ENCODE data around the gene OTUD7B. TPM values are rescaled to one million over a fixed set of nuclear protein-coding genes. Genes with fewer than 3 reads are reported as not detected.

Gene OTUD7B
- total and polyA plus RNA-seq, 7 experiments from 2014 or later, result 0.52 to 12.8 (median 6.2) TPM

DNA sequence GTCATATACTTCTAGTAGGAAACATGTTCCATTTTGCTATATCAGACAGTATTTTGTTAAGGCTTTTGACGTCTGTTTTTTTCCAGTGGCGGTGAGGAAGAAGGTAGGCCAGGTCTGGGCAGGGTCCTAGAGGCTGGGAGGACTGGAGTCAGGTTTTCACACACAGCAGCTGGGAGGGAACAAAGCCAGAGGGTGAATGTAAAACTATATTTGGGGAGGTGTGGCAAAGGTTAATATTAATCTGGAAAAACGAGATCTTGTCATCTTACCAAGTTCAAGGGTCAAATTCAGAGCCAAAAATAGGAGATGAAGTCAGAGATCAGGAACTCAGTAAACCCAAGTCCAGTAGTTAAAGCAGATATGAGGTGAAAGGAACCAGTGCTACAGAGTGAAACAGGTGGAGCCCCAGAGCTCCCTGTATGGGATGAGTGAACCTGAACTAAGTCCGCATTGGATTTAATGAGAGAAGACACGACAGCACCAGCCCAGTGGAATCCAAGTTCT is 10.7 kb upstream of the OTUD7B start:
- H3K36me3 ChIP-seq (ENCODE audit: control insufficient read depth in 2 of 3, insufficient read depth in 3 of 3, low read length in 3 of 3), result no peaks in the 10 kb centered on the region
- DNase-seq (no peak), ATAC-seq (no peak)
- H3K9me3 ChIP-seq (ENCODE audit: control insufficient read depth in 2 of 3, low read length in 3 of 3), result no peaks in the 10 kb centered on the region
- Mint-ChIP-seq H3K4me1 (peaks cover 0 to 4% (median 0%) of the 10 kb centered on the region in 7 donors), H3K36me3 (no peaks in the 10 kb centered on the region), H3K9me3 (no peaks in the 10 kb centered on the region), H3K4me3 (no peak overlapping the region), H3K27ac (peak overlapping the region in 1 of 9 donors; percentile 81), H3K27me3 (peaks cover 0 to 25% (median 5%) of the 10 kb centered on the region in 5 donors)
- intact Hi-C loops (cut with micrococcal nuclease), result no loop called here
- H3K4me3 ChIP-seq (ENCODE audit: low read length), result no peak overlapping the region
- no peaks in the 10 kb centered on the region for H3K4me1 ChIP-seq (ENCODE audit: control insufficient read depth in 2 of 2, insufficient read depth in 2 of 2, low read length in 2 of 2)
- no peaks in the 10 kb centered on the region for H3K27me3 ChIP-seq (ENCODE audit: control insufficient read depth in 2 of 2, insufficient read depth in 2 of 2, low read length in 2 of 2)
- H3K27ac ChIP-seq (ENCODE audit: low read depth, low read length), result no peak overlapping the region
- ChIA-PET CTCF (interaction anchor here (0.5 to 0.6 kb wide), 2 partner anchors 8 to 34 kb away, joined by 3 to 5 read pairs; no protein-coding TSS in a partner anchor), POLR2A (interaction anchor here (0.5 kb wide), 1 partner anchor 63 kb away, joined by 3 read pairs; no protein-coding TSS in a partner anchor)

DNA sequence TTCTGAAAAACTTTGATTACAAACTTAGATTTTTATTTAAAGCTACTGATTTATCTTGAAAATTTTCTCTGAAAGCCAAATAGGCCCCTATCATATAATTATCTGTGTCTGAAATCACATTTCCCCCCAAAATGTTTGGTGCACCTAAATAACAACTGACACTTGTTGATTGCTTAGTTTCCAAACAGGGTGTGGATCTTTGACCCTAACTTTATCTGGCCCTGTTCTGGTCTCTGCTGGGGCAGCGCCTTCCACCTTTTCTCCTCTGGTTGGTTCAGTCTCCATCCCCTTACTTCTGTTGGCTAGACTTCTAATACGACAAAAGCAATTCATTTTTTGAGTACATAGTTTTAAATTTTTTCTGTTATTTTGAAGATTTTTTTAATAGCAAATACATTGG is 10.2 kb upstream of the OTUD7B start:
- H3K27me3 ChIP-seq (ENCODE audit: control insufficient read depth in 2 of 2, insufficient read depth in 2 of 2, low read length in 2 of 2), result no peaks in the 10 kb centered on the region
- no peaks in the 10 kb centered on the region for H3K36me3 ChIP-seq (ENCODE audit: control insufficient read depth in 2 of 3, insufficient read depth in 3 of 3, low read length in 3 of 3)
- Mint-ChIP-seq H3K27me3 (peaks cover 0 to 25% (median 5%) of the 10 kb centered on the region in 5 donors), H3K36me3 (no peaks in the 10 kb centered on the region), H3K4me1 (peaks cover 0 to 4% (median 0%) of the 10 kb centered on the region in 7 donors), H3K4me3 (no peak overlapping the region), H3K27ac (peak overlapping the region in 1 of 9 donors; percentile 81), H3K9me3 (no peaks in the 10 kb centered on the region)
- DNase-seq, result no peak
- ChIA-PET POLR2A (no interaction called here), CTCF (interaction anchor here (0.6 kb wide), 1 partner anchor 8 kb away, joined by 3 read pairs; no protein-coding TSS in a partner anchor)
- ATAC-seq, result no peak
- no peaks in the 10 kb centered on the region for H3K4me1 ChIP-seq (ENCODE audit: control insufficient read depth in 2 of 2, insufficient read depth in 2 of 2, low read length in 2 of 2)
- no peaks in the 10 kb centered on the region for H3K9me3 ChIP-seq (ENCODE audit: control insufficient read depth in 2 of 3, low read length in 3 of 3)
- no peak overlapping the region for H3K27ac ChIP-seq (ENCODE audit: low read depth, low read length)
- intact Hi-C loops (cut with micrococcal nuclease), result no loop called here
- H3K4me3 ChIP-seq (ENCODE audit: low read length), result no peak overlapping the region

DNA sequence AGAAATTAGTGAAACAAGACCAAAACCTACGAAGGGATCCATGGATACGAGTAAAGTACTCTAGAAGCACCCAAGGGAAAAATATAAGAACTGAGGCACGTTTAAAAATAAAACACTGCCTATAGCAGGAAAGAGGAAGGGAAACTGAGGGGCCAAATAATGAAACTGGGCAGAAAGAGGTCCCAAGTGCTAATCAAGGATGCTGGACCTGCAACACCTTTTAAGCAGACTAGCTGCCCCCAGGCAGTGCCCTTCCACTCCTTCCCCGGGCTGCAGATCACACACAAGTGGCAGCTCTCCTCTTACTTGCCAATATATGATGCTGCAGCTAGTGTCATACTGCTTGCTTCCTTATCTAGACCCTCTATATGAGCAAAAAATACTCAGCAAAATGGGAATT is 7.6 kb upstream of the OTUD7B start:
- CTCF ChIA-PET, result interaction anchor here (1.1 kb wide), 1 partner anchor 57 kb away, joined by 3 read pairs; no protein-coding TSS in a partner anchor
- H3K27me3 ChIP-seq (ENCODE audit: control insufficient read depth in 2 of 2, insufficient read depth in 2 of 2, low read length in 2 of 2), result no peaks in the 10 kb centered on the region
- Mint-ChIP-seq H3K4me3 (no peak overlapping the region), H3K4me1 (peaks cover 0 to 4% (median 0%) of the 10 kb centered on the region in 7 donors), H3K27me3 (peaks cover 0 to 15% (median 0%) of the 10 kb centered on the region in 5 donors), H3K27ac (no peak overlapping the region), H3K36me3 (no peaks in the 10 kb centered on the region), H3K9me3 (no peaks in the 10 kb centered on the region)
- H3K4me3 ChIP-seq (ENCODE audit: low read length), result no peak overlapping the region
- ATAC-seq, result no peak
- H3K9me3 ChIP-seq (ENCODE audit: control insufficient read depth in 2 of 3, low read length in 3 of 3), result no peaks in the 10 kb centered on the region
- H3K36me3 ChIP-seq (ENCODE audit: control insufficient read depth in 2 of 3, insufficient read depth in 3 of 3, low read length in 3 of 3), result no peaks in the 10 kb centered on the region
- DNase-seq, result no peak
- POLR2A ChIA-PET, result interaction anchor here (0.5 to 0.6 kb wide), 2 partner anchors 146 to 657 kb away, joined by 3 read pairs; no protein-coding TSS in a partner anchor
- H3K4me1 ChIP-seq (ENCODE audit: control insufficient read depth in 2 of 2, insufficient read depth in 2 of 2, low read length in 2 of 2), result no peaks in the 10 kb centered on the region
- no peak overlapping the region for H3K27ac ChIP-seq (ENCODE audit: low read depth, low read length)
- intact Hi-C loops (cut with micrococcal nuclease), result no loop called here

DNA sequence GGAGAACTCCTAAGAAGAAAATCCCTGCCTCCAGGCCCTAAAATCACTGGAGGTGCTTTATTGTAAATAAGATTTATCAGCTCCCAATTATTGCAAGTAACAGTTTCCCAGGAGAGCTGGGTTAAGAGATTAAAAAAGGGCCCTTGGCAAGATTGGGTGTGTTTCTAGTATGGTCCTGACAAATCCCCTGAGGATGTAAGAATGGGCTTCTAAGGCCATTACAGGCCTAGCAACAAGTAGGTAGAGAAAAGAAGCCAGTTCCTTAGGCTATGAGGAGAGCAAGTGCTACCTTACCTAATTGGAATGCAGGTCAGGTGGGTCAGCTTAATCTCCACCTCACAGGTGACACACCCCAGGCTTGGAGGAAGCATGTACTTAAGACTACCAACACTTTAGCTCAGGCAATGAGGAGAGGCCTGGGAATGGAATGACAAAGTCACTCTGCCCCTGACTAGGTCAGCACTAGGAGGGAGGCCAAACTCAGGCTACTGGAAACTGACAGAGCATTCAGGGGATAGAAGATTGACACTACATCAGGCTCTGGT is 6.8 kb upstream of the OTUD7B start:
- no peaks in the 10 kb centered on the region for H3K4me1 ChIP-seq (ENCODE audit: control insufficient read depth in 2 of 2, insufficient read depth in 2 of 2, low read length in 2 of 2)
- Mint-ChIP-seq H3K27me3 (peaks cover 0 to 8% (median 0%) of the 10 kb centered on the region in 5 donors), H3K27ac (no peak overlapping the region), H3K9me3 (no peaks in the 10 kb centered on the region), H3K4me1 (peaks cover 0 to 4% (median 0%) of the 10 kb centered on the region in 7 donors), H3K36me3 (no peaks in the 10 kb centered on the region), H3K4me3 (no peak overlapping the region)
- H3K27me3 ChIP-seq (ENCODE audit: control insufficient read depth in 2 of 2, insufficient read depth in 2 of 2, low read length in 2 of 2), result no peaks in the 10 kb centered on the region
- no peaks in the 10 kb centered on the region for H3K9me3 ChIP-seq (ENCODE audit: control insufficient read depth in 2 of 3, low read length in 3 of 3)
- no peak overlapping the region for H3K27ac ChIP-seq (ENCODE audit: low read depth, low read length)
- POLR2A ChIA-PET, result no interaction called here
- no peak for ATAC-seq
- intact Hi-C loops (cut with micrococcal nuclease), result no loop called here
- CTCF ChIA-PET, result interaction anchor here (1.1 kb wide), 1 partner anchor 57 kb away, joined by 3 read pairs; no protein-coding TSS in a partner anchor
- no peak for DNase-seq
- no peak overlapping the region for H3K4me3 ChIP-seq (ENCODE audit: low read length)
- H3K36me3 ChIP-seq (ENCODE audit: control insufficient read depth in 2 of 3, insufficient read depth in 3 of 3, low read length in 3 of 3), result no peaks in the 10 kb centered on the region

DNA sequence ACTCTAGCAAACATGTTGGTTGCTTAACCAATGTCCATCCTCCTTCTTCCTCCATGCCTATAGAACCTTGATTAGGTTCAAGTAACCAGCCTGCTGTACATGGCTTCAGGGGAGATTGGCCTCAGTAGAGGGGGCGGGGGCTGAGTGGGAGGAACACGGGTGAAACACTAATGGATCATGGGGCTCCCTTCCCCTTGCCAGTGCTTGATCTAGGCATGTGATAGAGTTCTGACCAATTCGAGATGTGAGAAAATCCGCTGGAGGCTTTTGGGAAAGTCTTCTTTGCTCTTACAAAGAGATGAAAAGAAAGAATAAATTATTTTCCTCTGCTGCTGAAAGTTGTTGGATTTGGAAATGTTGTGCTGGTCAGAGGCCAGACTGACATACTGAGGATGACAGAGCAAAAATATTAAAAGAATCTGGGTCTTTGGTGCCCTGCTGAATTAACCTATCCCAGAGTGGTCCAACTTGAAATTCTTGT is 5.2 kb upstream of the OTUD7B start:
- no peak overlapping the region for H3K27ac Mint-ChIP-seq
- H3K9me3 Mint-ChIP-seq, result no peaks in the 10 kb centered on the region
- H3K27me3 Mint-ChIP-seq, result peaks cover 0 to 3% (median 0%) of the 10 kb centered on the region in 5 donors
- DNase-seq (no peak), ATAC-seq (no peak)
- H3K36me3 Mint-ChIP-seq, result no peaks in the 10 kb centered on the region
- Histone ChIP-seq H3K27ac (ENCODE audit: low read depth, low read length) (no peak overlapping the region), H3K27me3 (ENCODE audit: control insufficient read depth in 2 of 2, insufficient read depth in 2 of 2, low read length in 2 of 2) (no peaks in the 10 kb centered on the region), H3K9me3 (ENCODE audit: control insufficient read depth in 2 of 3, low read length in 3 of 3) (no peaks in the 10 kb centered on the region), H3K36me3 (ENCODE audit: control insufficient read depth in 2 of 3, insufficient read depth in 3 of 3, low read length in 3 of 3) (no peaks in the 10 kb centered on the region), H3K4me1 (ENCODE audit: control insufficient read depth in 2 of 2, insufficient read depth in 2 of 2, low read length in 2 of 2) (peaks cover 0 to 4% of the 10 kb centered on the region in 2 donors), H3K4me3 (ENCODE audit: low read length) (no peak overlapping the region)
- ChIA-PET CTCF (no interaction called here), POLR2A (no interaction called here)
- H3K4me1 Mint-ChIP-seq, result peaks cover 0 to 8% (median 4%) of the 10 kb centered on the region in 7 donors
- no peak overlapping the region for H3K4me3 Mint-ChIP-seq
- intact Hi-C loops (cut with micrococcal nuclease), result no loop called here

DNA sequence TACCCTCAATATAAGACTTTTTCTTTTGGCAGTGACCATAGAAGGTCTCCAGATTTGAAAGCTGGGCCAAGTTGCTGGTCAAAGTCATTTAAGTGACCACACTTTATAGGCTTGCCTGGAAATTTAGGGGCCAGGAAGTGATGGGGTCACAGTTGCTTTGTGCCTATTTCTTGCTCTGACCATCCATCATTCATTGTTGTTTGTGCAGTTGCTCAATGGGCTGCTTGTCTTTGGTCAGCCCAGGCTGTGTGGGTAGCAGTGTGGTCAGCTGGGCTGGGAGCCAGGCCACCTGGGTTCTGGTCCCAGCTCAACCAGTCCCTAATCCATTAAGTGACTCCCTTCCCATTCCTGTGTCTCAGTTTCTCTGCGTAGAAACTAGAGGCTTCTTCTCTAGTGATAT is 2.1 kb upstream of the OTUD7B start:
- Histone ChIP-seq H3K4me3 (ENCODE audit: low read length) (no peak overlapping the region), H3K9me3 (ENCODE audit: control insufficient read depth in 2 of 3, low read length in 3 of 3) (no peaks in the 10 kb centered on the region), H3K27me3 (ENCODE audit: control insufficient read depth in 2 of 2, insufficient read depth in 2 of 2, low read length in 2 of 2) (no peaks in the 10 kb centered on the region), H3K27ac (ENCODE audit: low read depth, low read length) (no peak overlapping the region), H3K4me1 (ENCODE audit: control insufficient read depth in 2 of 2, insufficient read depth in 2 of 2, low read length in 2 of 2) (peaks cover 8 to 12% of the 10 kb centered on the region in 2 donors), H3K36me3 (ENCODE audit: control insufficient read depth in 2 of 3, insufficient read depth in 3 of 3, low read length in 3 of 3) (peaks cover 0 to 8% (median 0%) of the 10 kb centered on the region in 3 experiments)
- ATAC-seq (no peak), DNase-seq (no peak)
- no peaks in the 10 kb centered on the region for H3K9me3 Mint-ChIP-seq
- H3K4me3 Mint-ChIP-seq, result no peak overlapping the region
- H3K27me3 Mint-ChIP-seq, result peaks cover 0 to 12% (median 0%) of the 10 kb centered on the region in 5 donors
- intact Hi-C loops (cut with micrococcal nuclease), result loop anchor here (5.0 kb wide), 2 partner anchors 50 to 55 kb away; partner anchors contain the start of gene VPS45 (in 1 of the 2)
- peak overlapping the region in 1 of 9 donors; percentile 26 for H3K27ac Mint-ChIP-seq
- H3K4me1 Mint-ChIP-seq, result peaks cover 15 to 28% (median 25%) of the 10 kb centered on the region in 7 donors
- ChIA-PET CTCF (interaction anchor here (0.6 to 1.0 kb wide), 2 partner anchors 10 to 866 kb away, joined by 3 to 7 read pairs; no protein-coding TSS in a partner anchor), POLR2A (interaction anchor here (1.3 kb wide), 1 partner anchor 113 kb away, joined by 4 read pairs; the partner anchor contains the start of gene BOLA1)
- H3K36me3 Mint-ChIP-seq, result no peaks in the 10 kb centered on the region
